ENCODE measurements around the gene ROPN1B. TPM values are rescaled to one million over a fixed set of nuclear protein-coding genes. Genes with fewer than 3 reads are reported as not detected.

ROPN1B gene
- total RNA-seq, 1 donor, result not detected

DNA sequence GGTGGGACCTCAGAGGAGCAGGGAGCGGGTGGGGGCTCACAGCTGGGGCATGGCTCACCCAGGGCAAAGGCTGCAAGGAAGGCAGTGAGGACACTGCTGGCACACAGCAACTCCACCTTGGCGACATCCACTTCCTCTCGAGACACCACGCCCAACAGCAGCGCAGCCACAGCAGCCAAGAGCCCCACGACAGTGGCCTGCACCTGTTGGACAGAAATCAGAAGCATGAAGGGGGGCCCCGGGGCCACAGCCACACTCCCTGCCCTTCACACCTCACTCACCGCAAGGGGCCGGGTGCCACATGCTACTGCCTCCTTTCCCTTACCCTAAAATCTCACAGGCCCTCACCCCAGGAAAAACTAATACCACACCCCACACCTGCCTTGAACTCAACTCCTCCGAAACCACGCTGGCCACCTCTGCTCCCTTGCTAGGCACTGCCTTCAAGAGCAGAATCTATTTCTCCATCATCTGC, 57.3 kb downstream of the ROPN1B start:
- no peak for DNase-seq (ENCODE audit: low read depth in 2 of 3, low spot score in 2 of 3)

DNA sequence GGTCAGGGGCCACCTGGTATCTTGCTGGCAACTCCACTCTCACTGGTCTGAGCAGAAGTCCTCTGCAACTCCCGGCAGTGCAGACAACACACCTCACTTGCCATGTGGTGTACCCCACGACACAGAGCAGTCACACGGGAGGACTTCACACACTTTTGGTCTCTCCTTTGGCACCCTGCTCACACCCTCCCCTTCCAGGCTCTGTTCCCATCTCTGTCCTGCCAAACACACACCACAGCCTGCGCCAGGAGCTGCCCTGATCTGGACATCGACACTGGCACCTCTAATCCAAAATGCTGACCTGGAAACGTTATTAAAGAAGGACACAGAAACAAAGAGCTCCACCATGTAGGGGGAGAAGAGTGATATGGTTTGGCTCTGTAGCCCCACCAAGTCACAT, 57.8 kb downstream of the ROPN1B start:
- DNase-seq (ENCODE audit: low read depth in 2 of 3, low spot score in 2 of 3), result no peak

DNA sequence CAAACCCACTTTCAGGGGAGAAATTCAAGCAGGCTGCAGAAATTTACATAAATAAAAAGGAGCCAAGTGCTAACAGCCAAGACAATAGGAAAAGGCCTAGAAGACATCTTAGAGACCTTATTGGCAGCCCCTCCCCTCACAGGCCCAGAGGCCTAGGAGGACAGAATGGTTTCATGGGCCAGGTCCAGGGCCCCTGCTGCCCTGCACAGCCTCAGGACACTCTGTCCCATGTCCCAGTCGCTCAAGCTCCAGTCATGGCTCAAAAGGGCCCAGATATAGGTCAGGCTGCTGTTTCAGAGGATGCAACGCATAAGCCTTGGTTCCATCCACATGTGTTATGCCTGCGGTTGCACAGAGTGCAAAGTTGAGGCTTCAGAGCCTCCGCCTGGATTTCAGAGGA, 59.1 kb downstream of the ROPN1B start:
- DNase-seq (ENCODE audit: low read depth in 2 of 3, low spot score in 2 of 3), result no peak

DNA sequence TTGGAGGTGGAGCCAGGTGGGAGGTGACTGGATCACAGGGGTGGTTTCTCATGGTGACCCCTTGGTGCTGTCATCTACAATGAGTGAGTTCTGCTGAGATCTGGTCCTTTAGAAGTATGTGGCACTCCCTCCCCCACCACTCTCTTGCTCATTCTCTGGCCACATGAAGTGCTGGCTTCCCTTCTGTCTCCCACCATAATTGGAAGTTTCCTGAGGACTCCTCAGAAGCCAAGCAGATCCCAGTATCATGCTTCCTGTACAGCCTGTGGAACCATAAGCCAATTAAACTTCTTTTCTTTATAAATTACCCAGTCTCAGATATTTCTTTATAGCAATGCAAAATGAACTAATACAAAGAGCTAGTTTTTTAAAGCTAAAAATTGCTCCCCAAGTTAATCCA, 60.3 kb downstream of the ROPN1B start:
- no peak for DNase-seq (ENCODE audit: low read depth in 2 of 3, low spot score in 2 of 3)

DNA sequence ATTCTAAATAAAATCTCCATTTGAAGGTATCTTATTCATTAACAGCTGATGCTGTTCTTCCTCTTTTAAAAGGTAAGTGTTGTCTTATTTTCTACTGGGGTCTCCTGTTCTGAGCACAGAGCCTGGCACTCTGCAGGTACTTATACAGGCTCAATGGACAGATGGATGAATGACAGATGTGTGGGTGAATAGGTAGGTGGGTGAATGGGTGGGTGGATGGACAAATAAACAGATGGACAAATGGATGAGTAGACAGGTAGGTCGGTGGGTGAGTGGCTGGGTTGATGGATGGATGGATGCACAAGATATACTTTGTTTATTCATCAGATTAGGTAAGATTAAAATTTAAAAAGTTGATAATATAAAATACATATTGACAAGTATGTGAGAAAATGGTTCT, 61.5 kb downstream of the ROPN1B start:
- DNase-seq (ENCODE audit: low read depth in 2 of 3, low spot score in 2 of 3), result no peak

DNA sequence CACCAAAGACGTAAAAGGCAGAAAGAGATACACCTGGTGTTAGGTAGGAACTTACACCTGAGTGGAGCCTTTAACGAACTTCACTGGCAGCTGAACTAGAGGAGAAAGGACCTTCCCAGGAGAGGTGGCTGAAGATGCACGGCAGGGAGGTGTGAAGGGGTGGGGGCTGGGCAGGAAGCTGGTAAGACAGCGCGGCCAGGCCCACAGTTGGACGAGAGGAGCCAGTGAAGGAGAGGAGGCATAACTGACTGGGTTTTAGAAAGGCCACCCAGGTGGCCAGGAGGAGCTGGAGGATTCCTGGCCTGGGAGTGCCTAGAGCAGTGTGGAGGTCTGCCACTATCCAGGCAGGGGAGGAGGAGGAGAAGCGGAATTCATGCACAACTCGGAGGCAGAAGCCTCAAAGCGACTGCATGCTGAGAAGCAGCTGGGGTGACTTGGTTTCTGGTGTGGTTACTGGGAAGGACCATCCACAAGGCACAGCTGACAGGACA, 63.0 kb downstream of the ROPN1B start:
- no peak for DNase-seq (ENCODE audit: low read depth in 2 of 3, low spot score in 2 of 3)

Small RNA genes within 50 kb of the gene (small RNA-seq; reads per million reads assigned to genes)
- gene AC092903.1, result not detected

Other genes starting within 250 kb of the ROPN1B start
- gene SLC41A3, start 114.9 kb downstream of the ROPN1B start, total RNA-seq, result 104 TPM
- under 0.01 TPM for gene ALDH1L1, start 211.4 kb downstream of the ROPN1B start, total RNA-seq